ENCODE data around the gene ABLIM1. TPM values are rescaled to one million over a fixed set of nuclear protein-coding genes. Genes with fewer than 3 reads are reported as not detected.

Gene ABLIM1
- total RNA-seq, 4 donors from 2014 or later, result 185 to 345 (median 304) TPM

DNA sequence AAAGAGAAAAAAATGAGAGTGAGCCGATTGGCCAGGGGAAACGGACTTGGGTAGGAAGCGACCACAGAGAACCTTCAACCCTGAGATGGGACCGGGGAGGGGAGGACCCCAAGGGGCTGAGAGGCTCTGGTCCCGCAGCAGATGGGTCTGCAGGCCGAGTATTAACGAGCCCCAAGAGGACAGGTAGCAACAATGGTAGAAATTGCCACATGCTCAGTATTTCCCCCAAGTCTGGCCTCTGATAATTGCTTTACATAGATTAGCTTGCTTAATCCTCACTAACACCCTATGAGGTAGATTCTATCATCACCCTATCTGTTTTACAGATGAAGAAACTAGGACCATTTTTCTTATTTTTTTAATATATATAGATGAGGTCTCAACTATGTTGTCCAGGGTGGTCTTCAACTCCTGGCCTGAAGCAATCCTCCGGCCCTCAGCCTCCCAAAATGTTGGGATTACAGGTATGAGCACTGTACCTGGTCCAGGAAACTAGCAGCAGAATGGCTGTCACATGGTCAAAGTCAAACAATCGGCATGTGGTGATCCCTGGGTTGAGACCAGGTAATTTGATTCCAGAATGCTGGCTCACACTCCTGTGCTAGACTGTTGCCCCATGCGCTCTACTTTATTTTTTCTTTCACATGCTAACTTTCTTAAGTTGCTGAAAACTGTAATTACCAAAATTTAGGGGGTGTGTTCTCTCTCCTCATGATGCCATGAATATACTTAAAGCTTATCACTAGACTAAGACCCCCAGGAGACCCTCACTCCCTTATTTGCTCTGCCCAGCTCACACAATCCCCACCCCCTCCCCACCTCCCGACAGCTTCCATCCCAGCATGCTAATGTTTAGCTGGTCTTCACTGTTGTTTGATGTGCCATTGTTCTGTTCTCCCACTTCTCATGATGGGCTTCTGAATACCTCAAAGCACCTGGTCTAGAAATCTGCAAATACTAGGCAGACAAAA lies 185.9 kb downstream of the ABLIM1 start:
- Histone ChIP-seq H3K4me1 (peaks cover 0 to 28% (median 0%) of the 10 kb centered on the region in 3 donors), H3K27me3 (no peaks in the 10 kb centered on the region), H3K27ac (peak overlapping the region in 3 of 4 donors; percentile 6 to 58 (median 34)), H3K36me3 (peaks cover 0 to 71% (median 3%) of the 10 kb centered on the region in 3 donors), H3K9me3 (no peaks in the 10 kb centered on the region), H3K4me3 (no peak overlapping the region)
- TF ChIP-seq CTCF (IDR thresholded peaks at IDR 0.05), result no peak
- TF ChIP-seq POLR2A (IDR thresholded peaks at IDR 0.05), result no peak
- intact Hi-C loops (cut with DNase I), result loop anchor here (5.0 to 10.0 kb wide), 3 partner anchors 75 to 305 kb away; no protein-coding TSS in a partner anchor
- DNase-seq, result no peak
- 69 to 72% methylated on average over 11 of the region's 11 CpGs for WGBS, 2 donors

DNA sequence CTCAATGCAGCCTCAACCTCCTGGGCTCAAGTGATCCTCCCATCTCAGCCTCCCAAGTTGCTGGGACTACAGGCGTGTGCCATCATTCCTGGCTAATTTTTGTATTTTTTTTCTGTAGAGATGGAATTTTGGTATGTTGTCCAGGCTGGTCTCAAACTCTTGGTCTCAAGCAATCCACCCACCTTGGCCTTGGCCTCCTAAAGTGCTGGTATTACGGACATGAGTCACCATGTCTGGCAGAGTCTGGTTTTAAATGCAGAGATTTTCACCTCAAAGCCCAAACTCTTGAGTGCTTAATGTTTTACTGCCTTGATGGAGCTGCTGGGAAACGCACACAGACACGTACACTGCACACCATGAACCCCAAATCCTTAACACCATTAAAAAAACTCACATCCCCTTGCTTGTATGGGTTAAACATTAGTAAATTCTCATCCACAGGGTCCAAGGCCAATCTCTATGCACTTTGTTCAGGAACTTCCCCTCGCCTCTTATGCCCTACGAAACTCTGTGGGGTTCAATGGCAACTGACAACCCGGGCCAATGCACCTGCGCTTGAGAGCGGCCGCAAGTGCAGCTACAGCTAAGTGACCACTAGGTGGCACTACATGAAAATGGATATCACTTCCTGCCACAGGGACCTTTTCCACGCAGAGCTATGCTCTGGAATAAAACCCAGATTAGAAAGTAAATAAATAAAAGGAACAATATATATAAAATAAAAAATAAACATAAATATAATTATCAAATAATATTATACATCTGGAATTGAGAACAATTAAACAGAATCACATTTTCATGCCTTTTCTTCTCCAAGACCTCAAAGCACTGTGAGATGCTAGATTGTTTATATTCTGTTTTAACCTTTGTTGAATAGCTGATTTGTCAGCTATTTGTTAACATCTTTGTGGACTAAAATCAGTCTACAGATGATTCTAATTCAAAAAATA lies 186.8 kb downstream of the ABLIM1 start:
- TF ChIP-seq POLR2A (IDR thresholded peaks at IDR 0.05) (no peak), CTCF (IDR thresholded peaks at IDR 0.05) (peak; percentile 82 to 93 (median 89))
- WGBS, 2 donors, result 35 to 38% methylated on average over 11 of the region's 11 CpGs
- Histone ChIP-seq H3K27ac (peak overlapping the region in 2 of 4 donors; percentile 34 to 58), H3K4me3 (no peak overlapping the region), H3K27me3 (no peaks in the 10 kb centered on the region), H3K36me3 (peaks cover 0 to 75% (median 3%) of the 10 kb centered on the region in 3 donors), H3K9me3 (no peaks in the 10 kb centered on the region), H3K4me1 (peaks cover 0 to 27% (median 0%) of the 10 kb centered on the region in 3 donors)
- no peak for DNase-seq
- intact Hi-C loops (cut with DNase I), result loop anchor here (5.0 to 10.0 kb wide), 3 partner anchors 76 to 306 kb away; no protein-coding TSS in a partner anchor

DNA sequence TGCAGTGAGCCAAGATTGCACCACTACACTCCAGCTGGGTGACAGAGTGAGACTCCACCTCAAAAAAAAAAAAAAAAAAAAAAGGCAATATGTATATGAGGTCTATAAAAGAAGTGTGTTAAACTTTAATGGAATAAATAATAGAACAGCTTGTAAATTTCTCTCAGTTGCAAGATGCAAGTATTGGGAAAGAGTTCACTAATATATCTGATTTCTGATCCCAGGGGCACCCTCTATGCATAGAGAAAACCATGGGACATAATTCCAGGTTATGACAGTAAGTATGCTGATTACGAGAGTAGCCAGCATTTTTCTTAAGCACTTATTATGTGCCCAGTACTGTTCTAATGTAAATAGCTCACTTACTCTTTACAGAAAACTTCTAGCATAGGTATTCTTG lies 187.7 kb downstream of the ABLIM1 start:
- no peaks in the 10 kb centered on the region for H3K27me3 ChIP-seq
- H3K27ac ChIP-seq, result no peak overlapping the region
- no peaks in the 10 kb centered on the region for H3K9me3 ChIP-seq
- no peak overlapping the region for H3K4me3 ChIP-seq
- DNase-seq, result no peak
- peaks cover 0 to 21% (median 0%) of the 10 kb centered on the region in 3 donors for H3K4me1 ChIP-seq
- WGBS, 2 donors, result 89 to 96% methylated on average over 1 of the region's 1 CpG
- TF ChIP-seq POLR2A (IDR thresholded peaks at IDR 0.05) (no peak), CTCF (IDR thresholded peaks at IDR 0.05) (no peak)
- intact Hi-C loops (cut with DNase I), result loop anchor here (5.0 to 10.0 kb wide), 3 partner anchors 77 to 307 kb away; no protein-coding TSS in a partner anchor
- H3K36me3 ChIP-seq, result peaks cover 0 to 78% (median 3%) of the 10 kb centered on the region in 3 donors

DNA sequence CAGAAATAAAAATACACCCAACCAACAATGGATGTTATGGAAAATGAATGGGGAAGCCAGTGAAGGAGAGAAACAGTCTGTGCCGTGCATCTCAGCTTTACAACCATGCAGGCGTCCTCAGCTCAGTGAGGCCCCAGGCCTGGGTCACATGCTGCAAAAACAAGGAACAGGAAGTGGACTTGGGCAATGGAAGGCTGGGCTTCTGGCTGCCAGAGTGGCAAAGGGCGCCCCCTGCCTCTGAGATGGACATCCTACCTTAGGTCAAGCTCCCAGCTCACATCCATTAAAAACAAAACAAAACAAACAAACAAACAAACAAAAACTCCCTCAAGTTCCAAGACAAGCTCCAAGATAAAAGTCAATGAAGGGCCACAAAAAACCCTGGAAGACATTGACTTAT lies 199.1 kb downstream of the ABLIM1 start:
- Histone ChIP-seq H3K27ac (no peak overlapping the region), H3K4me1 (no peaks in the 10 kb centered on the region), H3K27me3 (no peaks in the 10 kb centered on the region), H3K36me3 (peaks cover 10 to 100% (median 26%) of the 10 kb centered on the region in 3 donors), H3K9me3 (no peaks in the 10 kb centered on the region), H3K4me3 (no peak overlapping the region)
- 86 to 89% methylated on average over 3 of the region's 3 CpGs for WGBS, 2 donors
- TF ChIP-seq POLR2A (IDR thresholded peaks at IDR 0.05), result no peak
- peak in 4 of 6 experiments; percentile 28 to 64 (median 32) for TF ChIP-seq CTCF (IDR thresholded peaks at IDR 0.05)
- intact Hi-C loops (cut with DNase I), result no loop called here
- DNase-seq, result no peak
